GM23338 (cell line): ENCODE data around the gene CCDC184.

Experiments used
- EZH2 ChIP-seq: fragments of 200-600 bp; sonication (generic); IDR thresholded peaks from one replicate; pipeline ENCODE4 v1.8.0; 2017; ENCODE audit warnings: antibody characterized with exemption, mild to moderate bottlenecking, low read depth; ENCODE audit not compliant: unreplicated experiment
- EZH2phosphoT487 ChIP-seq: fragments of 200-600 bp; sonication (generic); IDR thresholded peaks from one replicate; pipeline ENCODE4 v1.8.1; 2018; ENCODE audit warnings: antibody characterized with exemption; ENCODE audit not compliant: unreplicated experiment
- NANOG ChIP-seq: IDR thresholded peaks from 2 replicates; pipeline ENCODE4 v1.6.1; 2016; ENCODE audit warnings: antibody characterized with exemption, borderline replicate concordance
- POLR2AphosphoS5 ChIP-seq: IDR thresholded peaks from 2 replicates; pipeline ENCODE4 v1.6.1; 2016; ENCODE audit warnings: antibody characterized with exemption, low read depth
- STAT1 ChIP-seq: IDR thresholded peaks from one replicate; pipeline ENCODE4 v1.6.1; 2016; ENCODE audit warnings: antibody characterized with exemption; ENCODE audit not compliant: unreplicated experiment
- TF ChIP-seq, protein P1 (sequence below), 2 experiments: fragments of 200-600 bp in 1 of 2; sonication (generic) in 1 of 2; conservative IDR thresholded peaks; 2 replicates each; pipeline versions ENCODE4 v1.5.1 to v1.6.1; 2016 to 2017; ENCODE audit warnings: antibody characterized with exemption in 2 of 2, low read depth in 2 of 2, mild to moderate bottlenecking in 2 of 2, moderate library complexity in 1 of 2
- TF ChIP-seq, protein P2 (sequence below): IDR thresholded peaks from one replicate; pipeline ENCODE4 v1.6.1; 2018; ENCODE audit warnings: antibody characterized with exemption; ENCODE audit not compliant: unreplicated experiment

DNA sequence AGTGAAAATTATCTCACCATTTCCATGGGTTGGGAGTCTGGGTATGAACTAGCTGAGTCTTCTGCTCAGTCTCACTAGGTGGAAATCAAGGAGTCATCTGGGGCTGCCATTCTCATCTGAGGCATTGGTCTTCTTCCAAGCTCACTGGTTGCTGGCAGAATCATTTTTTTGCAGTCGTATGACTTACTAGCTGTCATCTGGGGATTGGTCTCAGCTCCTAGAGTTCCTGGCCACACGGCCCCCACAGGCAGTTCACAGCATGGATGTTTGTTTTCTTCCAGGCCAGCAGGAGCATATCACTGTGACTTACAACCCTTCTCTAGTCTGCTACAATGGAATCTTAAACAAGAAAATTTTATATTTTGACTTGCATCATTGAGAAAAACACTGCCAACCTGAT lies 38.2 kb downstream of the CCDC184 start:
- TF ChIP-seq EZH2phosphoT487 (no peak), EZH2 (no peak), POLR2AphosphoS5 (no peak), STAT1 (no peak), NANOG (no peak)
- TF ChIP-seq, protein P1, sequence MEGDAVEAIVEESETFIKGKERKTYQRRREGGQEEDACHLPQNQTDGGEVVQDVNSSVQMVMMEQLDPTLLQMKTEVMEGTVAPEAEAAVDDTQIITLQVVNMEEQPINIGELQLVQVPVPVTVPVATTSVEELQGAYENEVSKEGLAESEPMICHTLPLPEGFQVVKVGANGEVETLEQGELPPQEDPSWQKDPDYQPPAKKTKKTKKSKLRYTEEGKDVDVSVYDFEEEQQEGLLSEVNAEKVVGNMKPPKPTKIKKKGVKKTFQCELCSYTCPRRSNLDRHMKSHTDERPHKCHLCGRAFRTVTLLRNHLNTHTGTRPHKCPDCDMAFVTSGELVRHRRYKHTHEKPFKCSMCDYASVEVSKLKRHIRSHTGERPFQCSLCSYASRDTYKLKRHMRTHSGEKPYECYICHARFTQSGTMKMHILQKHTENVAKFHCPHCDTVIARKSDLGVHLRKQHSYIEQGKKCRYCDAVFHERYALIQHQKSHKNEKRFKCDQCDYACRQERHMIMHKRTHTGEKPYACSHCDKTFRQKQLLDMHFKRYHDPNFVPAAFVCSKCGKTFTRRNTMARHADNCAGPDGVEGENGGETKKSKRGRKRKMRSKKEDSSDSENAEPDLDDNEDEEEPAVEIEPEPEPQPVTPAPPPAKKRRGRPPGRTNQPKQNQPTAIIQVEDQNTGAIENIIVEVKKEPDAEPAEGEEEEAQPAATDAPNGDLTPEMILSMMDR (conservative IDR thresholded peaks at IDR 0.05; ENCODE audit: low read depth in 2 of 2): no peak
- TF ChIP-seq, protein P2, sequence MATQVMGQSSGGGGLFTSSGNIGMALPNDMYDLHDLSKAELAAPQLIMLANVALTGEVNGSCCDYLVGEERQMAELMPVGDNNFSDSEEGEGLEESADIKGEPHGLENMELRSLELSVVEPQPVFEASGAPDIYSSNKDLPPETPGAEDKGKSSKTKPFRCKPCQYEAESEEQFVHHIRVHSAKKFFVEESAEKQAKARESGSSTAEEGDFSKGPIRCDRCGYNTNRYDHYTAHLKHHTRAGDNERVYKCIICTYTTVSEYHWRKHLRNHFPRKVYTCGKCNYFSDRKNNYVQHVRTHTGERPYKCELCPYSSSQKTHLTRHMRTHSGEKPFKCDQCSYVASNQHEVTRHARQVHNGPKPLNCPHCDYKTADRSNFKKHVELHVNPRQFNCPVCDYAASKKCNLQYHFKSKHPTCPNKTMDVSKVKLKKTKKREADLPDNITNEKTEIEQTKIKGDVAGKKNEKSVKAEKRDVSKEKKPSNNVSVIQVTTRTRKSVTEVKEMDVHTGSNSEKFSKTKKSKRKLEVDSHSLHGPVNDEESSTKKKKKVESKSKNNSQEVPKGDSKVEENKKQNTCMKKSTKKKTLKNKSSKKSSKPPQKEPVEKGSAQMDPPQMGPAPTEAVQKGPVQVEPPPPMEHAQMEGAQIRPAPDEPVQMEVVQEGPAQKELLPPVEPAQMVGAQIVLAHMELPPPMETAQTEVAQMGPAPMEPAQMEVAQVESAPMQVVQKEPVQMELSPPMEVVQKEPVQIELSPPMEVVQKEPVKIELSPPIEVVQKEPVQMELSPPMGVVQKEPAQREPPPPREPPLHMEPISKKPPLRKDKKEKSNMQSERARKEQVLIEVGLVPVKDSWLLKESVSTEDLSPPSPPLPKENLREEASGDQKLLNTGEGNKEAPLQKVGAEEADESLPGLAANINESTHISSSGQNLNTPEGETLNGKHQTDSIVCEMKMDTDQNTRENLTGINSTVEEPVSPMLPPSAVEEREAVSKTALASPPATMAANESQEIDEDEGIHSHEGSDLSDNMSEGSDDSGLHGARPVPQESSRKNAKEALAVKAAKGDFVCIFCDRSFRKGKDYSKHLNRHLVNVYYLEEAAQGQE: no peak
